ENCODE results near the gene TOLLIP.

TOLLIP gene

DNA sequence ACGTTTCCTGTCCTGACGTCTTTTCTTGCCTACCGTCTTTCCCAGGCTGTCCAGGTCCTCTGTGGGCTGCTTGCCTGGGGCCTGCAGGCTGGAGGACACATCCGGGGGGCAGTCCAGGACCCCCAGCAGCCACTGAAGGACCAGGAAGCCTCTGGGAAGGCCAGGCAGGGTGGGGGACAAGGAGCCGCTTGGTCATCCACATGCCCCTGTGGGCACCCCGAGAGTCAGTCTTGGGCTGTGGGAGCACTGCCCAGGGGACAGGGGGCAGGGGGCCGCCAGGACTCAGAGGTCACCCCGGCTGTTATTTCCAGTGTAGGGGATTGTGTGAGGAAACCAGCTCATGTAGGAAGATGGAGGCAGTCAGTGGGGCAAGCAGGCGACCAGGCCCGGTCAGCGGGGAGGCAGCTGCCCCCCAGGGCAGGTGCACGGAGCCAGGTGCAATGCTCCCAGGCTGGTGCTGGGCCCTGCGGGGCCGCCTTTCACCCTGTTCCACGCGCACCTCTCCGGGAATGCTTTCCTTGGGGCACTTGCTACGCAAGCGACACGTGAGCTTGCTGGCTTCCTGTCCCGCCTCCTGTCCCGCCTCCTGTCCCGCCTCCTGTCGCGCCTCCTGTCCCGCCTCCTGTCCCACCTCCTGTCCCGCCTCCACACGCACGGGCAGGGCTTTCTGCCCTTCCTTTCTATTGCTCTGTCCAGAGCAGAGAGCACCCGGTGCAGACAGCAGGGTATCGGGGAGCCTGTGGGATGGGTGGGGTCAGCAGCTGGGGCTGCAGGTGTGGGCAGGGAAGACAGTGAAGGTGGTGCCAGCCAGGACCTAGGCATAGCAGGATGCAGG lies 47.0 kb downstream of the TOLLIP start:
- TF ChIP-seq MYC (IDR thresholded peaks at IDR 0.05; ENCODE audit: low read depth, low read length) (peak; percentile 51), POLR2A (IDR thresholded peaks at IDR 0.05; ENCODE audit: extremely low read depth, insufficient read length) (peak; percentile 72)
- TF ChIP-seq, protein P1, sequence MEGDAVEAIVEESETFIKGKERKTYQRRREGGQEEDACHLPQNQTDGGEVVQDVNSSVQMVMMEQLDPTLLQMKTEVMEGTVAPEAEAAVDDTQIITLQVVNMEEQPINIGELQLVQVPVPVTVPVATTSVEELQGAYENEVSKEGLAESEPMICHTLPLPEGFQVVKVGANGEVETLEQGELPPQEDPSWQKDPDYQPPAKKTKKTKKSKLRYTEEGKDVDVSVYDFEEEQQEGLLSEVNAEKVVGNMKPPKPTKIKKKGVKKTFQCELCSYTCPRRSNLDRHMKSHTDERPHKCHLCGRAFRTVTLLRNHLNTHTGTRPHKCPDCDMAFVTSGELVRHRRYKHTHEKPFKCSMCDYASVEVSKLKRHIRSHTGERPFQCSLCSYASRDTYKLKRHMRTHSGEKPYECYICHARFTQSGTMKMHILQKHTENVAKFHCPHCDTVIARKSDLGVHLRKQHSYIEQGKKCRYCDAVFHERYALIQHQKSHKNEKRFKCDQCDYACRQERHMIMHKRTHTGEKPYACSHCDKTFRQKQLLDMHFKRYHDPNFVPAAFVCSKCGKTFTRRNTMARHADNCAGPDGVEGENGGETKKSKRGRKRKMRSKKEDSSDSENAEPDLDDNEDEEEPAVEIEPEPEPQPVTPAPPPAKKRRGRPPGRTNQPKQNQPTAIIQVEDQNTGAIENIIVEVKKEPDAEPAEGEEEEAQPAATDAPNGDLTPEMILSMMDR (IDR thresholded peaks at IDR 0.05; ENCODE audit: low read depth, low read length), result no peak
- TF ChIP-seq, protein P2, sequence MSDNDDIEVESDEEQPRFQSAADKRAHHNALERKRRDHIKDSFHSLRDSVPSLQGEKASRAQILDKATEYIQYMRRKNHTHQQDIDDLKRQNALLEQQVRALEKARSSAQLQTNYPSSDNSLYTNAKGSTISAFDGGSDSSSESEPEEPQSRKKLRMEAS (IDR thresholded peaks at IDR 0.05; ENCODE audit: low read depth, low read length), result peak; percentile 80
- peak; percentile 88 for DNase-seq (ENCODE audit: low read depth)
- peak overlapping the region; percentile 42 for H3K4me3 ChIP-seq (ENCODE audit: low read depth, low read length)

DNA sequence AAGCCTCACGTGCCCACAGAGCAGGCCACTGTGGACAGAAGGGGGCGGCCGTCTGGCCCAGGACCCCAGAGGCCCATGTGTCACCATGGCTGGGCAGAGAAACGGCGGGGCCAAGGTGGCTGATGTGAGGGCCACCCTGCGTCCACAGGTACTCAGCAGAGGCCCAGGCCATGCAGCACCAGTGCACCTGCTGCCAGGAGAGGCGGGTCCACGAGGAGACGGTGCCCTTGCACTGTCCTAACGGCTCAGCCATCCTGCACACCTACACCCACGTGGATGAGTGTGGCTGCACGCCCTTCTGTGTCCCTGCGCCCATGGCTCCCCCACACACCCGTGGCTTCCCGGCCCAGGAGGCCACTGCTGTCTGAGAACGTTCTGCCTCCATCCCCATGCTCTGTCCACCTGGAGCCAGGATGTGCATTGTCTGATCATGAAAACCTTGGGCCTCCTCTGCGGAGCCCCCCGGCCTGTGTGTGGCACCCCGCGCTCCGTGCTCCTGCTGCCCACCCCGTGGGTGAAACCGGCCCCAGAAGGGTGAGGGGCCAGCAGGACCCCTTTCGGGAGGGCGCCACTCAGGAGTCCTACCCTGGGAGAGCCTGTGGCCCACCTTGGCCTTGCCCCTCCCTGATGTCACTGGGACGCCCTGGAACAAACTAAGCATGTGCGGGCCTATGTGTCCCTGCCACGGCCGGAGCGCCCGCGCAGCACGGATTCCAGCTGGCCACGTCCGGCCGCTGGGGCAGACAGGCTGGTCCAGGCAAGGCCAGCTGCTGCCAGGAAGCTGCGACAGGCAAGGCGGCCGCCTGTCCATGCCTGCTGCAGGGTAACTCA lies 48.0 kb downstream of the TOLLIP start:
- H3K4me3 ChIP-seq (ENCODE audit: low read depth, low read length), result no peak overlapping the region
- TF ChIP-seq MYC (IDR thresholded peaks at IDR 0.05; ENCODE audit: low read depth, low read length), result no peak
- TF ChIP-seq, protein P2 (IDR thresholded peaks at IDR 0.05; ENCODE audit: low read depth, low read length), result no peak
- TF ChIP-seq POLR2A (IDR thresholded peaks at IDR 0.05; ENCODE audit: extremely low read depth, insufficient read length), result no peak
- TF ChIP-seq, protein P1 (IDR thresholded peaks at IDR 0.05; ENCODE audit: low read depth, low read length), result no peak
- no peak for DNase-seq (ENCODE audit: low read depth)

DNA sequence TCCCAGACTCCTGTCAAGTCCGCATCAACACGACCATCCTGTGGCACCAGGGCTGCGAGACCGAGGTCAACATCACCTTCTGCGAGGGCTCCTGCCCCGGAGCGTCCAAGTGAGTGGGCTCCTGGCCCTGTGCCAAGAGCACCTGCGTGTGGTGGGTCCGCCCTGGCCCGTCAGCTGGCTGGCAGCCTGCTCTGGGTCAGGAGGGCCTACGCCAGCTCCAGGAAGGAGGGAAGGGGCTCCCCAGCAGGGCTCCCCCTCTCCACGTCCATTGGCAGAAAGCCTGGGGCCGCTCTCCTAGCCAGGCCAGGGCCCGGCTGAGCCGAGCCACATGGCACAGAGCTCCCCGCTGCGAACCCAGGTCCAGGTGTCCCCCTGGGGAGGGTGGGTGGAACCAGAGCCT lies 48.8 kb downstream of the TOLLIP start:
- H3K4me3 ChIP-seq (ENCODE audit: low read depth, low read length), result no peak overlapping the region
- no peak for TF ChIP-seq POLR2A (IDR thresholded peaks at IDR 0.05; ENCODE audit: extremely low read depth, insufficient read length)
- TF ChIP-seq, protein P1 (IDR thresholded peaks at IDR 0.05; ENCODE audit: low read depth, low read length), result no peak
- no peak for DNase-seq (ENCODE audit: low read depth)

DNA sequence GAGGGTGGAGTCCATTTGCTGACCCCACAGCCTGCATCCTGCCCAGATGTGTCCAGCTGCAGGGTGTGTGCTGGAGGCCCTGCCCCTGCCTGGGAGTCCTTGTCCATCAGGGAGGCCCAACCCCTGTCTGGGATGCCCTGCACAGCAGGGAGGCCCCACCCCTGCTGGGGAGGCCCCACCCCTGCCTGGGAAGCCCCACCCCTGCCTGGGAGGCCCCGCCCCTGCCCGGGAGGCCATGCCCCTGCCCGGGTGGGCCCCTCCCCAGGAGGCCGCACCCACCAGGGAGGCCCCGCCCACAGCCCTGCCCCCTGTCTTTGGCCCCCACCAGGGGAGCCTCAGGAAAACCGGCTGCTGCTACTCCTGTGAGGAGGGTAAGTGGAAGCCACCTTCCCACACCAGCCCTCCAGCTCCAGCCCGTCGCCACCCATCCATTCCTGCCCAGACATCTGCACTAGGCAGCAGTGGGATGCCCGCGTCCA lies 49.4 kb downstream of the TOLLIP start:
- no peak overlapping the region for H3K4me3 ChIP-seq (ENCODE audit: low read depth, low read length)
- DNase-seq (ENCODE audit: low read depth), result peak; percentile 31
- TF ChIP-seq POLR2A (IDR thresholded peaks at IDR 0.05; ENCODE audit: extremely low read depth, insufficient read length) (no peak), MYC (IDR thresholded peaks at IDR 0.05; ENCODE audit: low read depth, low read length) (no peak)
- TF ChIP-seq, protein P1 (IDR thresholded peaks at IDR 0.05; ENCODE audit: low read depth, low read length), result no peak
- TF ChIP-seq, protein P2 (IDR thresholded peaks at IDR 0.05; ENCODE audit: low read depth, low read length), result no peak

DNA sequence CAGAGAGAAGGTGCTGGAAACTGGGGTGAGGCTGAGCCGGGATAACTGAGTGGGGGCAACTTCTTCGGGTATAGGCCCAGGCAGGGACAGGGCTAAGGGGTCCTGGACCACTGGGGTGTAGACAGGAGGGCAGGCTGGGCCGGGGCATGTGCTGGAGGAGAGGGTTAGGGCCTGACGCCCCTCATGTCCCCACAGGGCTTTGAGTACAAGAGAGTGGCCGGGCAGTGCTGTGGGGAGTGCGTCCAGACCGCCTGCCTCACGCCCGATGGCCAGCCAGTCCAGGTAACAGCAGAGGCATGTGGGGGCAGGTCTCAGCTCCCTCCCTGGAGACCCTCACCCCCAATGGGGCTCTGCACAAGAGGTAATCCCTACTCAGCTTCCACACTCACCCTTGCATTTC lies 49.9 kb downstream of the TOLLIP start:
- H3K4me3 ChIP-seq (ENCODE audit: low read depth, low read length), result no peak overlapping the region
- no peak for DNase-seq (ENCODE audit: low read depth)

More for the DNA sequence above, 49.9 kb downstream of the TOLLIP start:
- no peak for TF ChIP-seq MYC (IDR thresholded peaks at IDR 0.05; ENCODE audit: low read depth, low read length)
- TF ChIP-seq, protein P1 (IDR thresholded peaks at IDR 0.05; ENCODE audit: low read depth, low read length), result no peak
- no peak for TF ChIP-seq POLR2A (IDR thresholded peaks at IDR 0.05; ENCODE audit: extremely low read depth, insufficient read length)
- TF ChIP-seq, protein P2 (IDR thresholded peaks at IDR 0.05; ENCODE audit: low read depth, low read length), result no peak
